NCI-H128 (cell line): ENCODE results near the gene NAXD.
"Not testable (repeated sequence)": the region's sequence is repeated elsewhere in the genome, so short reads cannot be mapped to it uniquely, and the experiment has no call there.

Source experiments
- DNase-seq: peaks from one replicate; lab custom pipeline; 2025; ENCODE audit not compliant: unreplicated experiment; lab: John Stamatoyannopoulos, UW

NAXD gene

DNA sequence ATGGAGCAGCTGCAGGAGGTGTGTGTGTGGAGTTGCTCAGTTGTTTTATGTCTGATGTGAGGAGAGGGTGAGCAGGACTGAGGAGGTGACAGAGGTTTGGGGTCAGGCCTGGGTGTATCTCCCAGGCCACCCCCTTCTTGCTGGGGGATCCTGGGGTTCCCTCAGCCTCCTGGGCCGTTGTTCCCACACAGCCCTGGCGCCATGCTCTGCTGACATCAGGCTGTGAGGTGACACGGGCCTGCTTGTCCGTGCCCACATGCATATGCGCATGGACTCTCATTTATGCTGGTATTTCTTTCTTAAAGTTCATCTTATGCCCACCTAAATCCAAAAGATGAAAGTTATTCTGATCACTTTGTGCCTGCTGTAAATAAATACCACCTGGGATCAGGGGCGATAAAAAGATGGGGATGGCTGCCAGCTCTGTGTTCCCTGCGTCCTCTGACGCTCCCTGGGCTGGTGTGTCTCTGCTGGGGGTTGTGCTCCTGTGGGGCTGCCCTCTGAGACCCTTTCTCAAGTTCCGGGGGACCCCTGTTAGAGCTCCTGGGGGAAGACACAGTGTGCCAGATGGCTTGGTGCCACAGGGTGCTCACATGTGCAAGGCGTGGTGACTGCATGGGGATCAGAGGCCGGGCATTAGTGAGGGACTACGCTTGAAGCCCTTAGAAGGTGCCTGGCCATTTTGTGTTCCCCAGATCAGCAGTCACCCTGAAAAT lies 12.6 kb downstream of the NAXD start:
- DNase-seq = no peak

- no peak for DNase-seq
Measured at GRCh38 chr13:110628477-110628793, 13.1 kb downstream of the NAXD start.

GRCh38 chr13:110628952-110629701 lies 13.8 kb downstream of the NAXD start:
- DNase-seq = no peak

DNA sequence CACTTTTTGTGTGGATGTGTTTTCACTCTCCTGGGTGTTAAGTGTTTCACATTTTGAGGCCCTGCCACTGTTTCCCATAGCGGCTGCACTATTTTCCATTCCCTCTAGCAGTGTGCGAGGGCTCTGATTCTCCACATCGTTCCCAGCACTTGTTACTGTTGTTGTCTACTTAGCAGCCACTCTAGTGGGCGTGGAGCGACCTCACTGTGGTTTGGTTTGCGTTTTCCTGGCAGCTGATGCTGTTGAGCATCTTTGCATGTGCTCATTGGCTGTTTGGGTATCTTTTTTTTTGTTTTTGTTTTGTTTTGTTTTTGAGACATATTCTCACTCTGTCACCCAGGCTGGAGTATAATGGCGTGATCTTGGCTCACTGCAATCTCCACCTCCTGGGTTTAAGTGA lies 14.4 kb downstream of the NAXD start:
- no peak for DNase-seq

- no peak for DNase-seq
Measured at GRCh38 chr13:110630566-110631119, 15.3 kb downstream of the NAXD start.

GRCh38 chr13:110632255-110632654 lies 16.9 kb downstream of the NAXD start:
- not testable (repeated sequence) for DNase-seq

GRCh38 chr13:110633776-110634175 lies 18.4 kb downstream of the NAXD start:
- no peak for DNase-seq

DNA sequence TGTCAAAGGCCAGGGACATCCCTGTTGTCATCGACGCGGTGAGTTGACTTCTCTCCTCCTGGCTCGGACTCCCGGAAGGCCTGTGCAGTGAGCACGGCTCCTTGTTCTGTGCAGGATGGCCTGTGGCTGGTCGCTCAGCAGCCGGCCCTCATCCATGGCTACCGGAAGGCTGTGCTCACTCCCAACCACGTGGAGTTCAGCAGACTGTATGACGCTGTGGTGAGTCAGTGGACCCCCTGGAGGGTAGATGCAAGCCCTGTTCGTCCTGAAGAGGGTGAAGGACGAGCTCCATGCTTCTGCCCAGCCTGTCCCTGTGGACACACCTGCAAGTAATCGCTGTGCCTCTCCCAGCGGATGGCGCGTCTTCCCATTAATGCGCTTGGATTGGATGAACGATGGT lies 19.2 kb downstream of the NAXD start:
- DNase-seq = no peak

DNA sequence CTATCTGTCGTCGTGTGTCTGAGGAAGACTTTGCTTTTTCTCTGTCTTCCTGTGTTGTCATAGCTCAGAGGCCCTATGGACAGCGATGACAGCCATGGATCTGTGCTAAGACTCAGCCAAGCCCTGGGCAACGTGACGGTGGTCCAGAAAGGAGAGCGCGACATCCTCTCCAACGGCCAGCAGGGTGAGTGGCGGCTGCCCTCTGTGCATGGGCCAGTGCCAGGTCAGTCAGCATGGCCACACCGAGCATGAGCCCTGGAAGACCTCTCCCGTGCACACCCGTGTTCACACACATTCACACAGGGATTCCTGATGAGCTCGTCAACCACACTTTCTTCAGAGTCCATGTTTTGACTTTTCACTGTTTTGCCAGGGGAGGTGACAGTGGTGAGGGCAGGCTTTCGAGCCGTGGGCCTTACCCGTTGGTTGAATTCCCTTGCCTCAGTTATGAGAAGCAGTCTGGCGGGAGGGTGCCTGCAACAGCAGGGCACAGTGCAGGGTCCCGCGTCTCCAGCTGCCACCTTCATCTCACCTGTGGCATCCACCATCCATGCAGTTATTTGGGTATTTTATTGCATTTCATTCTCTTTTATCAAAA lies 20.2 kb downstream of the NAXD start:
- no peak for DNase-seq

DNA sequence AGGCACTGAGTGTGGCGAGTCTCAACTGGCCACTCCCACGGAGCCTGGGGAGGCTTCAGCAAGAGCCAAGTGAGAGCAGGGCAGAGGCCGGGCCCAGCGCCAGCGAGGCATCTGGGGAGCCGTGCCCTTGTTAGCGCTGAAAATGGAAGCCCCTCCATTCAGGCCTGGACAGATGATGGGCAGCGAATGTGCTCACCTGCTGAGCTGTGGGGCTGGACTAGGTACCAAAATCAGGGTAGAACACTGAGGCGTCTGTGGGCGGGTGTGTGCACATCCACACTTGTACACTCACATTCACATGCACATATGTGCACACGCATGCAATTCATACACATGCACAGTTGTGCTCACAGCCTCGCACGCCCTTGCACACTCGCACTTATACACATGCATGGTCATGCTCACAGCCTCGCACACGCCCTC lies 20.7 kb downstream of the NAXD start:
- no peak for DNase-seq

GRCh38 chr13:110636701-110637201 lies 21.4 kb downstream of the NAXD start:
- DNase-seq = no peak

DNA sequence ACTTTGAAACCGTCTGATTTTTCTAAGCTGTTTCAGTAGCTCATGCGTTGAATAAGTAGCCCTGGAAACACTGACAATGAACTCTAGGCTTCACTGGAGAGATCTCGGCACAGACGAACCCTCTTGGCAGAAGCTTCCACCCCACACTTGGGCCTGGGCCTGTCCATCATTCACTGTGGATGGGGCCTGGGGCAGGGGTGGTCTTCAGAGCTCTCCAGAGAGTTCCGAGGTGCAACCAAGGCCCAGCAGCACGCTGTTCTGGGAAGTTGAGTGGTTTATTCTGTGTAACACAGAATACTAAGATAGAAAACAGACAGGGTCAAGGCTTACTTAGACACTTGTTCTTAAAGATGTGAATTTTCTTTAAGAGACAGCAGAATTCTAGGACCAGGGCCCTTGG lies 21.9 kb downstream of the NAXD start:
- no peak for DNase-seq

DNA sequence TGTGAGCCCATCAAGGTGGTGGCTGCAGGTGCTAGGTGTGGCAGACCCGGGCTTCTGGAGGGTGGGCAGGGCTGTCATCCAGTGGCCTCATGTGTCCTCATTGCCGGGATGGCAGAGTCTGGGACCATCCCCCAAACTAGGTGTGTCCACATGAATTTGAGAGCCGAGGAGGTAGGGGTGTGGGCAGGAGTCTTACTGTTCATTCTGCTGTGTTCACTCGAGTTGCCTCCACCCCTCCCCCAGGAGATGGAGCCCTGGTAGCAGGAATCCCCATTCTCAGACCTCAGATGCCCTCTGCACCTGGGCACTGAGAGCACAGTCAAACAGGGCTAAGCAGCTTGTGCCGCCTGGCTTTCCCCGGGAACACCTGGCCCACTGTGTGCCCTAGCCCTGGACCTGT lies 22.4 kb downstream of the NAXD start:
- no peak for DNase-seq

DNA sequence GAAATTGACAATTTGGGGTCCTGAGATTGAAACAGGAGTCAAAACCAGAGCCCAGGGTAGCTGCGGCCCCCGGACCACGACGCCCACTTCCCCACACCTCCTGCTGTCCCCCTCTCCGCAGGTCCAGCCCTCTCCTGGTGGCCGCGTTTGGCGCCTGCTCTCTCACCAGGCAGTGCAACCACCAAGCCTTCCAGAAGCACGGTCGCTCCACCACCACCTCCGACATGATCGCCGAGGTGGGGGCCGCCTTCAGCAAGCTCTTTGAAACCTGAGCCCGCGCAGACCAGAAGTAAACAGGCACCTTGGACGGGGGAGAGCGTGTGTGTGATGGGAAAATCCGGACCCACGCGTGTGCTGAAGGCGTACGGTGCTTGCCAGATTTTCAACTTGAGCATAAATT lies 22.9 kb downstream of the NAXD start:
- DNase-seq = no peak

- no peak for DNase-seq
Measured at GRCh38 chr13:110638814-110639806, 23.8 kb downstream of the NAXD start.

DNA sequence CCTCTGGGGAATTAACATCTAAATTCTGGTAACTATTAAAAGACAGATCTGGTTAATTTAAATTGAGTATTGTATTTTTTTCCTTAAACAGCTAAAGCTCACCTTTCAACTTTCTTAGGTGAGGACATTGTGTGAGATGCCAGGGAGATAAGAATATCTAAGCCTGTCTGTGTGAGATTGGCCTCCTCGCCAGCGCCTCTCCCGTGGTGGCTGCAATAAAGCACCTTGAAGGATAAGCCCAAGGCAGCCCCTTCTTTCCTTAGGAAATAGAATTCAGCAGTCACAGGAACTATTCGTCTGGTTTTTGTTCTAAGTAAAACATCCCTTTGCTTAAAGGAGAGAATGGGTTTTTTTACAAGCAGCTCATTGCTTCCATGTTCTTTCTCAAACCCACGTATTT lies 24.6 kb downstream of the NAXD start:
- DNase-seq = no peak

DNA sequence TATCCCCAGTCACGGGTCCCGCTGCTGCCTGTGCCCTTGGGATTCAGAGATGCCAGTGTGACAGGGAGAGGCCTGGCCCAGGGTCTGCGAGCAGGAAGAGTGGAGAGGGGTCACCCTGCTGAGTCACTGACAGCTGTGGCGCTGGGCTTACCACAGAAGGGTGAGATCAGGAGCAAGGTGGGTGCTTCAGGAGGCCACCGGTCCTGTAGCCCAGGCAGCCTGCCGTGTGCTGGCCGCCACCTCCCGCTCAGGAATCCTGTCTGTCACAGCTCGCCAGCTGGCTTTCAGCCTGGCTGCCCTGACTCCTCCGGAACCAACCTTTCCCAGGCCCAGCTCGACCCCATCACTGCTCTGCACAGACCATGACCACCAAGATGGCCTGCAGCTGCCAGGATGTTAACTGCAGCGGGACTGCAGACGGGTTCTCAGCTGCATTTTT lies 25.3 kb downstream of the NAXD start:
- no peak for DNase-seq

DNA sequence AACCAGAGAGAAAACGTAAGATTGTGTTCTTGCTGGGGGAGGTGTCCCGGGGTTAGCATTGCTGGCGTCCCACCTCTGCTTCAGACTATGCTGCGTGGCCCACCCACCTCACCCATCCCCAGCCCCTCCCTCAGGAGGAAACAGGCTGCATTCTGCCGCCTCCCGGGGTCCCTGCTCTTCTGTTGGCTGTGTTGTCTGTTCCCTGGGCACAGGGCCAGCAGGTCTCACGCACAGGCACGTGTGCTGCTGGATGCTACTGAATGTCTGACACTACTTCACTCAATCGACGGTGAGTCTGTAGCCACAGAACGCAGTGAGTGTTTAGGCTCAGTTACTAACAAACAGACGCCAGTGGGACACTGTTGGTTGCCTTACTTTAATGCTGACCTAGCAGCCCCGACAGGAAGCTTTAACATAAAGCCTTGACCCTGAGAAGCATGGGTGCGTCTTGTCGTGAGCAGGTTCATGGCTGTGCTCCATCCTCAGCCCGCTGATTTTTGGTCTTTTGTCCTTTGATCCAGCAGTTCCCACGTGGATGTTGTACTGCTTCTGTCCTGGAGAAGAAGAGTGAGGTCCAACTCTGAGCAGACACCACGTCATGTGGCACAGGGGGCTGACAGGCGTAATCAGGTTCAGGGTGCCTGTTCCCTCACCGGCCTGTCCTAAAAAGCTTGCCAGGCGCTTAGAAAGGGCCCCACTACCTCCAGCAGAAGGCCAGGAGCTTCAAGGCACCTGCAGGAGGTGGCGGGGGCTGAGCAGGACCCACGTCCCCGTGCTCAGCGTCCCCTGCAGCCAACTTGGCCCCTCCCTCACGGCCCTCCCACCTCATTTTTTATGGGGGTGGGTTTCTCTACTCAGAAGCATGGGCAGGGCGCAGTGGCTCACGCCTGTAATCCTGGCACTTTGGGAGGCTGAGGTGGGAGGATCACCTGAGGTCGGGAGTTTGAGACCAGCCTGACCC lies 26.0 kb downstream of the NAXD start:
- no peak for DNase-seq

DNA sequence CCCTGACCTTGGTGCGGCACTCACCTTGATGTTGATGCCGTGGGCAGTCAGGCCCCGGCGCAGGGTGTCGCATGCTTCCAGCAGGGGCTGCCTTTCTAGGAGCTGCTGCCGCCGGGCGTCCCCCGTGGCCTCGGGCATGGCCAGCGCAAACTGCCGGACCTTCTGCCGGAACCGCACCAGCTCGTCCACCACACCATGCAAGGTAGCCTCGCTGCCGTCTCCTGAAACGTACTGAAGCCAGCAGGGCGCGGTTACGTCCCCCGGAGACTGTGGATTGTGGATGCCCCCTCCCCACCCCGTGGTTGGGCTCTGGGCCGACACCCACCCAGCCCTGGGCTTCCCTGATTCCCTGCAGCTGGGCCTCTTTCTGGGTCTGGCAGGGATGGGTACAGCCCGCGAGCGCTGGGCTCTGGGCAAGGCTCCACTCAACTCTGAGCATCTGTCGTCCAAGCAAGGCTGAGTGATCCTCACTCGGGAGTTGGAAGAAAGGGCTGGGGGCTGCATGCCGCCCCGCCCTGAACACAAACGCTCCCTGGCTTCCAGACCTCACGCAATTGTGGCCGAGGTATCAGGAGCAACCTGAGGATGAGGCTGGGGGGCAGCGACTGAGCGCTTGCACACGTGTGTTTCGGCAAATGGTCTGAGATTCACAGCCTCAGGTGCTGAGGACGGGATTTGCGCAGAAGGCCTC lies 27.1 kb downstream of the NAXD start:
- no peak for DNase-seq
